PC-3 (cell line): ENCODE measurements around the gene ALAS2. TPM values are rescaled to one million over a fixed set of nuclear protein-coding genes. Genes with fewer than 3 reads are reported as not detected.

Experiments used
- ATAC-seq: fragments of 200-7000 bp; cut with Tn5 transposase; 2 replicates; pipeline ENCODE4 v1.9.1; 2020; ENCODE audit warnings: mild to moderate bottlenecking, moderate library complexity
- Bru-seq: library from RNA; stranded (reverse); fragments of 400-500 nt; gene quantifications from one replicate; lab custom pipeline; 2021; lab: Mats Ljungman, UMichigan
- BruChase-seq, 2 experiments: library from RNA; stranded (reverse); fragments of 400-500 nt; gene quantifications; one replicate each; lab custom pipeline; 2021; lab: Mats Ljungman, UMichigan
- BruUV-seq: library from RNA; stranded (reverse); fragments of 400-500 nt; replicated peaks from 2 replicates; lab custom pipeline; 2021; lab: Mats Ljungman, UMichigan
- CTCF ChIA-PET: fragments of 300-600 bp; sonication (Branson Sonifier 250); formaldehyde crosslinking; loops from one replicate; lab custom pipeline; 2022; ENCODE audit warnings: antibody characterized with exemption; lab: Charles Lee
- POLR2A ChIA-PET: fragments of 300-600 bp; sonication (Branson Sonifier 250); formaldehyde crosslinking; loops from one replicate; lab custom pipeline; 2022; ENCODE audit warnings: antibody characterized with exemption; ENCODE audit not compliant: unreplicated experiment; lab: Charles Lee
- DNase-seq: peaks from one replicate; pipeline ENCODE4 v3.0.0-alpha.2; 2015
- H2AFZ ChIP-seq: fragments of 300-600 bp; sonication (generic); 2 replicates; pipeline ENCODE4 v1.6.0; 2016; ENCODE audit warnings: antibody characterized with exemption, low read length
- H3F3A ChIP-seq: fragments of 300-600 bp; sonication (generic); one replicate; pipeline ENCODE4 v1.6.0; 2017; ENCODE audit warnings: antibody characterized with exemption, low read length, control low read depth, mild to moderate bottlenecking; ENCODE audit not compliant: unreplicated experiment
- H3K27ac ChIP-seq: fragments of 300-600 bp; sonication (generic); 2 replicates; pipeline ENCODE4 v1.5.1; 2016; ENCODE audit warnings: mild to moderate bottlenecking, low read length
- H3K27me3 ChIP-seq: fragments of 300-600 bp; sonication (generic); 2 replicates; pipeline ENCODE4 v1.6.1; 2016; ENCODE audit warnings: low read length, mixed read lengths
- H3K36me3 ChIP-seq: fragments of 300-600 bp; sonication (generic); 2 replicates; pipeline ENCODE4 v1.6.1; 2016; ENCODE audit warnings: low read depth, mixed run types, low read length, mixed read lengths
- H3K4me1 ChIP-seq: fragments of 300-600 bp; sonication (generic); 2 replicates; pipeline ENCODE4 v1.5.1; 2016; ENCODE audit warnings: low read length; ENCODE audit not compliant: insufficient read depth
- H3K4me2 ChIP-seq: fragments of 300-600 bp; sonication (generic); 2 replicates; pipeline ENCODE4 v1.6.0; 2016; ENCODE audit warnings: low read length
- H3K4me3 ChIP-seq: fragments of 300-600 bp; sonication (generic); 2 replicates; pipeline ENCODE4 v1.5.1; 2016; ENCODE audit warnings: mild to moderate bottlenecking, low read length, mixed read lengths
- H3K79me2 ChIP-seq: fragments of 300-600 bp; sonication (generic); 2 replicates; pipeline ENCODE4 v1.6.1; 2017; ENCODE audit warnings: low read length, mixed read lengths
- H3K9ac ChIP-seq: fragments of 300-600 bp; sonication (generic); 2 replicates; pipeline ENCODE4 v1.6.0; 2016; ENCODE audit warnings: mild to moderate bottlenecking, low read length
- H3K9me2 ChIP-seq: fragments of 300-600 bp; sonication (generic); replicated peaks from 2 replicates; pipeline ENCODE4 v1.6.1; 2016; ENCODE audit warnings: mixed run types, low read length, mixed read lengths
- H3K9me3 ChIP-seq: fragments of 300-600 bp; sonication (generic); 2 replicates; pipeline ENCODE4 v1.6.1; 2016; ENCODE audit warnings: low read length, mixed read lengths
- H4K20me1 ChIP-seq: fragments of 300-600 bp; sonication (generic); 2 replicates; pipeline ENCODE4 v1.6.1; 2016; ENCODE audit warnings: low read length, mixed read lengths
- CTCF ChIP-seq: fragments of 300-600 bp; sonication (generic); conservative IDR thresholded peaks from 2 replicates; pipeline ENCODE4 v1.5.1; 2017; ENCODE audit warnings: antibody characterized with exemption, low read depth, mild to moderate bottlenecking, low read length
- EZH2 ChIP-seq: fragments of 300-600 bp; sonication (generic); IDR thresholded peaks from one replicate; pipeline ENCODE4 v1.6.1; 2017; ENCODE audit warnings: antibody characterized with exemption, mild to moderate bottlenecking, low read length; ENCODE audit not compliant: unreplicated experiment
- EZH2phosphoT487 ChIP-seq: fragments of 300-600 bp; sonication (generic); IDR thresholded peaks from 2 replicates; pipeline ENCODE4 v1.6.1; 2018; ENCODE audit warnings: mild to moderate bottlenecking, antibody characterized with exemption, low read length, borderline replicate concordance
- intact Hi-C: fragments of 100-400 bp; cut with micrococcal nuclease; formaldehyde crosslinking; loops from 2 replicates; pipeline ENCODE4 v1.9.0; 2023
- long read RNA-seq: library from polyadenylated mRNA; unstranded; transcript quantifications from one replicate; pipeline ENCODE4 v2.0.0, GENCODE V29; 2021; ENCODE audit not compliant: unreplicated experiment
- total RNA-seq: library from RNA; depleted of rRNA; stranded (reverse); fragments of >200 nt; gene quantifications from 2 replicates; pipeline ENCODE4 v1.2.3, GENCODE V29; 2014; rRNA removed

ALAS2 gene, protein sequence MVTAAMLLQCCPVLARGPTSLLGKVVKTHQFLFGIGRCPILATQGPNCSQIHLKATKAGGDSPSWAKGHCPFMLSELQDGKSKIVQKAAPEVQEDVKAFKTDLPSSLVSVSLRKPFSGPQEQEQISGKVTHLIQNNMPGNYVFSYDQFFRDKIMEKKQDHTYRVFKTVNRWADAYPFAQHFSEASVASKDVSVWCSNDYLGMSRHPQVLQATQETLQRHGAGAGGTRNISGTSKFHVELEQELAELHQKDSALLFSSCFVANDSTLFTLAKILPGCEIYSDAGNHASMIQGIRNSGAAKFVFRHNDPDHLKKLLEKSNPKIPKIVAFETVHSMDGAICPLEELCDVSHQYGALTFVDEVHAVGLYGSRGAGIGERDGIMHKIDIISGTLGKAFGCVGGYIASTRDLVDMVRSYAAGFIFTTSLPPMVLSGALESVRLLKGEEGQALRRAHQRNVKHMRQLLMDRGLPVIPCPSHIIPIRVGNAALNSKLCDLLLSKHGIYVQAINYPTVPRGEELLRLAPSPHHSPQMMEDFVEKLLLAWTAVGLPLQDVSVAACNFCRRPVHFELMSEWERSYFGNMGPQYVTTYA
- not detected in 2 replicates for total RNA-seq
- not detected for Bru-seq, nascent RNA
- BruChase-seq, experiment 1, labeled RNA remaining after a 6-hour chase = percentile 7 among the genes with signal in this experiment
- not detected for BruChase-seq, experiment 2, labeled RNA remaining after a 2-hour chase
- long read RNA-seq = 0 reads

- no peaks in the 10 kb centered on the region for H3K9me2 ChIP-seq
- no peak for DNase-seq
- no peak within 1 kb of the TSS for H2AFZ ChIP-seq
- CTCF ChIA-PET = no interaction called here
- no peak within 1 kb of the TSS for H3K27ac ChIP-seq
- H3K79me2 ChIP-seq = no peaks in the 10 kb centered on the region
- H3K4me2 ChIP-seq = no peak within 1 kb of the TSS
- no peaks in the 10 kb centered on the region for H4K20me1 ChIP-seq
- POLR2A ChIA-PET = no interaction called here
- no peak for ATAC-seq
- TF ChIP-seq EZH2 (no peak), EZH2phosphoT487 (no peak), CTCF (no peak)
- no peaks in the 10 kb centered on the region for H3K36me3 ChIP-seq
- H3K9ac ChIP-seq = no peak within 1 kb of the TSS
- H3K27me3 ChIP-seq = no peaks in the 10 kb centered on the region
- no peaks in the 10 kb centered on the region for H3F3A ChIP-seq
- intact Hi-C loops = no loop called here
- no peaks in the 10 kb centered on the region for H3K9me3 ChIP-seq
- no TSS peak for BruUV-seq
- H3K4me1 ChIP-seq = peaks cover 13% of the 10 kb centered on the region
- H3K4me3 ChIP-seq = no peak within 1 kb of the TSS
These were observed at the start of gene ALAS2 for GRCh38 chrX:55030271-55031205. ALAS2 (minus strand) TSS chrX:55030977; CDS start chrX:55026000, 4,977 bp downstream.

DNA sequence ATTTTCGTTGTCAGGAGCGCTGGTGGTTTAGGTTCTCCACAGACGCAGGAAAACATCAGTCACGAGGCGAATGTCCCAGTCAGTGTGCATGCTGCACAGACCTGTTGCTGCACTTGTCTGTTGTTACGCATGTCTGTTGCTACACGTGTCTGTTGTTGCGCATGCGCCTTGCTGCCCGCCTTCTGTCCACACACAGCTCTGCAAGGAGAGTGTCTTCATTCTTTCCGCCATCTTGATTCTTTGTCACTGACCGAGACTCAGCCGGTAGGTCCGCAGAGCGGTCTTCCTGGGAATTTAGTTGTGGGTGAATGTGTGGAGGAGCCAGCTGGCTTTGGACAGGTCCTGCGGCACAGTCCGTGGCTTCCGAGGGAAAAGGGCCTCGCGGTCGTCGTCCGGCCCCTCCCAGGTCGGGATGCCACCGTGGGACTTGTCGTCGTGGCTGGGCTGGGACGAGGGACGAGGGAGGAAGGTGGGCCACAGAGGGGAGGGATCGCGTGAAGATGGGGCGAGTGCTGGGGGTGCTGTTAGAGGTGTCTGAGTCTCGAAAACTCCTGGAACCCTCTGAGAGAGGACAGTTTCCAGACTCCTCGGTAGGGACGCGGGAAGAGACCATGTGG, 44.2 kb upstream of the ALAS2 start, which contains the start of gene PAGE2B:
TSS of gene PAGE2B (plus strand) at position 180 of the 617 bp plus-strand sequence. CDS start 1,012 bp downstream, outside the sequence.
- no peaks in the 10 kb centered on the region for H3K4me1 ChIP-seq
- H3K9ac ChIP-seq = no peak within 1 kb of the TSS
- no peak within 1 kb of the TSS for H3K4me2 ChIP-seq
- H3F3A ChIP-seq = no peaks in the 10 kb centered on the region
- no peak within 1 kb of the TSS for H3K27ac ChIP-seq
- H4K20me1 ChIP-seq = no peaks in the 10 kb centered on the region
- no peak within 1 kb of the TSS for H3K4me3 ChIP-seq
- no peaks in the 10 kb centered on the region for H3K9me2 ChIP-seq
- H2AFZ ChIP-seq = no peak within 1 kb of the TSS
- BruUV-seq = no TSS peak
- ChIA-PET CTCF (no interaction called here), POLR2A (no interaction called here)
- peaks cover under 1% of the 10 kb centered on the region; the same call in 1 of the 2 replicates for H3K27me3 ChIP-seq
- intact Hi-C loops = no loop called here
- H3K9me3 ChIP-seq = no peaks in the 10 kb centered on the region
- no peaks in the 10 kb centered on the region for H3K36me3 ChIP-seq
- ATAC-seq (no peak), DNase-seq (no peak)
- no peak for TF ChIP-seq EZH2
- TF ChIP-seq EZH2phosphoT487 = no peak
- no peak for TF ChIP-seq CTCF
- H3K79me2 ChIP-seq = no peaks in the 10 kb centered on the region
